B cell (primary cell): ENCODE results near the gene PXMP2. TPM values are rescaled to one million over a fixed set of nuclear protein-coding genes. Genes with fewer than 3 reads are reported as not detected.
"Not testable (repeated sequence)": the region's sequence is repeated elsewhere in the genome, so short reads cannot be mapped to it uniquely, and the experiment has no call there.

ENCODE experiments used
- ATAC-seq: fragments of 200-7000 bp; cut with Tn5 transposase; one replicate; pipeline ENCODE4 v1.10.0; 2021; ENCODE audit warnings: low read depth, mild to moderate bottlenecking, moderate number of reproducible peaks, moderate library complexity
- CTCF ChIA-PET: fragments of 350-600 bp; sonication (Branson Sonifier 250); formaldehyde crosslinking; loops from one replicate; lab custom pipeline; 2021; ENCODE audit warnings: antibody characterized with exemption, inconsistent platforms; lab: Charles Lee
- POLR2A ChIA-PET: fragments of 350-600 bp; sonication (Branson Sonifier 250); formaldehyde crosslinking; loops from one replicate; lab custom pipeline; 2021; ENCODE audit warnings: antibody characterized with exemption; lab: Charles Lee
- DNase-seq: peaks from one replicate; pipeline ENCODE4 v3.0.0; 2013
- H2AFZ ChIP-seq: 2 replicates; pipeline ENCODE4 v1.6.1; 2012; ENCODE audit warnings: mild to moderate bottlenecking, low read depth, low read length; ENCODE audit not compliant: insufficient read depth, poor library complexity, severe bottlenecking
- H3K27ac ChIP-seq, 2 donors: 1 replicate in 1 of 2; 2 replicates in 1 of 2; pipeline ENCODE4 v1.5.1; 2012 to 2013; ENCODE audit warnings: low read length in 2 of 2, mild to moderate bottlenecking in 2 of 2, moderate library complexity in 1 of 2
- H3K27me3 ChIP-seq, 4 experiments: fragments of 200-600 bp in 1 of 4; sonication (generic) in 1 of 4; replicated peaks in 1 of 4; 1 replicate in 2 of 4; 2 replicates in 2 of 4; pipeline versions ENCODE4 v1.6.1 to v1.7.0; 2013 to 2016; ENCODE audit warnings: low read length in 3 of 4, mild to moderate bottlenecking in 2 of 4, mixed read lengths in 1 of 4, moderate library complexity in 1 of 4; ENCODE audit not compliant: insufficient read depth in 4 of 4, control insufficient read depth in 3 of 4; ENCODE audit errors: control extremely low read depth in 1 of 4
- H3K36me3 ChIP-seq, 2 experiments: replicated peaks in 1 of 2; 1 replicate in 1 of 2; 2 replicates in 1 of 2; pipeline versions ENCODE4 v1.6.1 to v1.7.1; 2013; ENCODE audit warnings: low read length in 1 of 2; ENCODE audit not compliant: insufficient read depth in 2 of 2, control insufficient read depth in 1 of 2; ENCODE audit errors: control extremely low read depth in 1 of 2, extremely low read depth in 1 of 2
- H3K4me1 ChIP-seq, 2 donors: fragments of 200-600 bp in 1 of 2; sonication (generic) in 1 of 2; 1 replicate in 1 of 2; 2 replicates in 1 of 2; pipeline versions ENCODE4 v1.5.1 to v1.6.1; 2013 to 2017; ENCODE audit warnings: low read length in 2 of 2; ENCODE audit not compliant: control insufficient read depth in 2 of 2, insufficient read depth in 2 of 2
- H3K4me2 ChIP-seq: replicated peaks from 2 replicates; pipeline ENCODE3; 2012; ENCODE audit warnings: mild to moderate bottlenecking, low read depth, low read length; ENCODE audit not compliant: poor library complexity, severe bottlenecking
- H3K4me3 ChIP-seq, 5 experiments: fragments of 200-600 bp in 1 of 5; sonication (generic) in 1 of 5; 1 replicate in 3 of 5; 2 replicates in 2 of 5; pipeline versions ENCODE4 v1.5.1 to v1.7.0; 2011 to 2016; ENCODE audit warnings: low read length in 4 of 5, mild to moderate bottlenecking in 4 of 5, low read depth in 2 of 5, control low read depth in 1 of 5, moderate library complexity in 1 of 5; ENCODE audit not compliant: insufficient read depth in 1 of 5; ENCODE audit errors: control extremely low read depth in 1 of 5, extremely low read depth in 1 of 5
- H3K79me2 ChIP-seq: fragments of 200-600 bp; sonication (generic); one replicate; pipeline ENCODE4 v1.6.0; 2016; ENCODE audit warnings: low read length; ENCODE audit not compliant: control insufficient read depth, insufficient read depth
- H3K9ac ChIP-seq: fragments of 200-600 bp; sonication (generic); 2 replicates; pipeline ENCODE4 v1.6.1; 2017; ENCODE audit warnings: mild to moderate bottlenecking, low read length, moderate library complexity
- H3K9me3 ChIP-seq, 3 donors: one replicate each; pipeline versions ENCODE4 v1.6.1 to v1.7.1; 2013; ENCODE audit warnings: low read length in 2 of 3; ENCODE audit not compliant: control insufficient read depth in 2 of 3, insufficient read depth in 1 of 3; ENCODE audit errors: control extremely low read depth in 1 of 3
- H4K20me1 ChIP-seq: 2 replicates; pipeline ENCODE4 v1.6.0; 2012; ENCODE audit warnings: mild to moderate bottlenecking, low read length; ENCODE audit not compliant: insufficient read depth, control insufficient read depth, poor library complexity, severe bottlenecking
- H3K27ac Mint-ChIP-seq: one replicate; pipeline ENCODE4 v1.8.0; 2021; ENCODE audit warnings: mixed read lengths
- H3K27me3 Mint-ChIP-seq: one replicate; pipeline ENCODE4 v1.8.0; 2021; ENCODE audit warnings: mixed read lengths
- H3K4me1 Mint-ChIP-seq: one replicate; pipeline ENCODE4 v1.8.0; 2021; ENCODE audit warnings: mixed read lengths
- H3K4me3 Mint-ChIP-seq: one replicate; pipeline ENCODE4 v1.8.0; 2021; ENCODE audit warnings: mixed read lengths
- H3K9me3 Mint-ChIP-seq: one replicate; pipeline ENCODE4 v1.8.0; 2022; ENCODE audit warnings: mixed read lengths; ENCODE audit not compliant: insufficient read depth
- EZH2 ChIP-seq: IDR thresholded peaks from 2 replicates; pipeline ENCODE4 v1.6.1; 2012; ENCODE audit warnings: borderline replicate concordance, low read depth, mild to moderate bottlenecking, moderate library complexity, low read length; ENCODE audit not compliant: insufficient read depth, poor library complexity, severe bottlenecking
- WGBS: methylation state at CpG from one replicate; pipeline ENCODE4 v1.1.5; 2013; ENCODE audit warnings: missing lambda C conversion rate; ENCODE audit not compliant: insufficient coverage; 5-methylcytosine and 5-hydroxymethylcytosine counted together
- intact Hi-C: fragments of 100-400 bp; cut with micrococcal nuclease; formaldehyde crosslinking; loops from one replicate; pipeline ENCODE4 v1.10.0; 2022
- polyA plus RNA-seq: library from polyadenylated mRNA; depleted of rRNA; stranded (reverse); fragments of >200 nt; gene quantifications from 2 replicates; pipeline ENCODE4 v1.2.3, GENCODE V29; 2012
- total RNA-seq, 2 donors: library from RNA; stranded (reverse); fragments of 120-200 nt in 1 of 2; gene quantifications; 1 replicate in 1 of 2; 2 replicates in 1 of 2; pipeline versions ENCODE4 v1.2.3 to v1.2.4, GENCODE V29; 2013 to 2022
- TF ChIP-seq, protein P1 (sequence below): fragments of 200-600 bp; IDR thresholded peaks from one replicate; pipeline ENCODE4 v1.8.0; 2022; ENCODE audit warnings: antibody characterized with exemption, mild to moderate bottlenecking

The PXMP2 gene
- total and polyA plus RNA-seq, 2 donors (not counting 1 experiment from before 2014, with no cell fraction given) = 4.3 to 10.2 TPM

DNA sequence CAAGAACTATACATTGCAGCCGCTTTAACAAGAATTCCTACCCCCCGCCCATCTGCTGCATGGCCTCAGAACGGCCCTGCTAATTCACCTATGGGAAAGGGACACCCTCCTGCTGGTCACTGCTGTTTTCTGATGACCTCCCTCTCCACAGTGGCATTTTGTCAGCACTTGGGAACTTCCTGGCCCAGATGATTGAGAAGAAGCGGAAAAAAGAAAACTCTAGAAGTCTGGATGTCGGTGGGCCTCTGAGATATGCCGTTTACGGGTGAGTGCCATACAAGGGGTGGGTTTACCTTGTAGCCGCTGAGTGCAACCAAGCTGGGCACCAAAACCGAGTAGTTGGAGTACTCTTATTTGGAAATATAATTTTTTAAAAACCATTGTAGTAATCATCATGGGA, 2.7 kb downstream of the PXMP2 start:
- Mint-ChIP-seq H3K4me3 (peak overlapping the region; percentile 13), H3K9me3 (no peaks in the 10 kb centered on the region), H3K27ac (no peak overlapping the region), H3K4me1 (peaks cover 15% of the 10 kb centered on the region), H3K27me3 (no peaks in the 10 kb centered on the region)
- Histone ChIP-seq H3K27ac (no peak overlapping the region), H3K36me3 (no peaks in the 10 kb centered on the region), H4K20me1 (peaks cover 13% of the 10 kb centered on the region), H3K4me1 (peaks cover 8 to 11% of the 10 kb centered on the region in 2 donors), H3K79me2 (peaks cover 16% of the 10 kb centered on the region), H3K9ac (no peak overlapping the region), H2AFZ (no peak overlapping the region), H3K9me3 (no peaks in the 10 kb centered on the region), H3K4me3 (no peak overlapping the region), H3K27me3 (no peaks in the 10 kb centered on the region), H3K4me2 (no peak overlapping the region)
- intact Hi-C loops = no loop called here
- TF ChIP-seq, protein P1, sequence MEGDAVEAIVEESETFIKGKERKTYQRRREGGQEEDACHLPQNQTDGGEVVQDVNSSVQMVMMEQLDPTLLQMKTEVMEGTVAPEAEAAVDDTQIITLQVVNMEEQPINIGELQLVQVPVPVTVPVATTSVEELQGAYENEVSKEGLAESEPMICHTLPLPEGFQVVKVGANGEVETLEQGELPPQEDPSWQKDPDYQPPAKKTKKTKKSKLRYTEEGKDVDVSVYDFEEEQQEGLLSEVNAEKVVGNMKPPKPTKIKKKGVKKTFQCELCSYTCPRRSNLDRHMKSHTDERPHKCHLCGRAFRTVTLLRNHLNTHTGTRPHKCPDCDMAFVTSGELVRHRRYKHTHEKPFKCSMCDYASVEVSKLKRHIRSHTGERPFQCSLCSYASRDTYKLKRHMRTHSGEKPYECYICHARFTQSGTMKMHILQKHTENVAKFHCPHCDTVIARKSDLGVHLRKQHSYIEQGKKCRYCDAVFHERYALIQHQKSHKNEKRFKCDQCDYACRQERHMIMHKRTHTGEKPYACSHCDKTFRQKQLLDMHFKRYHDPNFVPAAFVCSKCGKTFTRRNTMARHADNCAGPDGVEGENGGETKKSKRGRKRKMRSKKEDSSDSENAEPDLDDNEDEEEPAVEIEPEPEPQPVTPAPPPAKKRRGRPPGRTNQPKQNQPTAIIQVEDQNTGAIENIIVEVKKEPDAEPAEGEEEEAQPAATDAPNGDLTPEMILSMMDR = no peak
- TF ChIP-seq EZH2 = no peak
- WGBS = 97% methylated on average over 4 of the region's 9 CpGs
- ChIA-PET POLR2A (no interaction called here), CTCF (no interaction called here)
- DNase-seq (no peak), ATAC-seq (no peak)

DNA sequence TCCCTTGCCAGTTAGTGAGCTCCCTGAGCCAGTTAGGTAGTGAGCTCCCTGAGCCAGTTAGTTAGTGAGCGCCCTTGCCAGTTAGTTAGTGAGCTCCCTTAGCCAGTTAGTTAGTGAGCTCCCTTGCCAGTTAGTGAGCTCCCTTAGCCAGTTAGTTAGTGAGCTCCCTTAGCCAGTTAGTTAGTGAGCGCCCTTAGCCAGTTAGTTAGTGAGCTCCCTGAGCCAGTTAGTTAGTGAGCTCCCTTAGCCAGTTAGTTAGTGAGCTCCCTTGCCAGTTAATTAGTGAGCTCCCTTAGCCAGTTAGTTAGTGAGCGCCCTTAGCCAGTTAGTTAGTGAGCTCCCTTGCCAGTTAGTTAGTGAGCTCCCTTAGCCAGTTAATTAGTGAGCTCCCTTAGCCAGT, 4.6 kb downstream of the PXMP2 start:
- intact Hi-C loops, H3K27me3 ChIP-seq, H3K9me3 ChIP-seq, H2AFZ ChIP-seq, H3K27ac ChIP-seq, POLR2A ChIA-PET, H3K4me1 ChIP-seq, H3K4me3 Mint-ChIP-seq, H3K4me3 ChIP-seq, H3K27ac Mint-ChIP-seq, DNase-seq, H4K20me1 ChIP-seq, CTCF ChIA-PET, H3K79me2 ChIP-seq, H3K27me3 Mint-ChIP-seq, H3K4me2 ChIP-seq, ATAC-seq, H3K9ac ChIP-seq, H3K36me3 ChIP-seq, H3K4me1 Mint-ChIP-seq, H3K9me3 Mint-ChIP-seq: not testable (repeated sequence)
- WGBS = 100% methylated on average over 3 of the region's 3 CpGs

DNA sequence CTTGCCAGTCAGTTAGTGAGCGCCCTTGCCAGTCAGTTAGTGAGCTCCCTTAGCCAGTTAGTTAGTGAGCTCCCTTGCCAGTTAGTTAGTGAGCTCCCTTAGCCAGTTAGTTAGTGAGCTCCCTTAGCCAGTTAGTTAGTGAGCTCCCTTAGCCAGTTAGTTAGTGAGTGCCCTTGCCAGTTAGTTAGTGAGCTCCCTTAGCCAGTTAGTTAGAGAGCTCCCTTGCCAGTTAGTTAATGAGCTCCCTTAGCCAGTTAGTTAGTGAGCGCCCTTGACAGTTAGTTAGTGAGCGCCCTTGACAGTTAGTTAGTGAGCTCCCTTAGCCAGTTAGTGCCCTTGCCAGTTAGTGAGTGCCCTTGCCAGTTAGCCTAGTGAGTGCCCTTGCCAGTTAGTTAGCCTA, 7.5 kb downstream of the PXMP2 start:
- H3K4me1 Mint-ChIP-seq, POLR2A ChIA-PET: not testable (repeated sequence)

More for the DNA sequence above, 7.5 kb downstream of the PXMP2 start:
- 100% methylated on average over 3 of the region's 3 CpGs for WGBS
- H3K79me2 ChIP-seq, H3K4me2 ChIP-seq, H3K36me3 ChIP-seq, H4K20me1 ChIP-seq, H3K4me1 ChIP-seq, H3K27me3 ChIP-seq, ATAC-seq, H3K4me3 ChIP-seq, H3K9me3 ChIP-seq, H3K27me3 Mint-ChIP-seq, intact Hi-C loops, H3K27ac Mint-ChIP-seq, H3K9ac ChIP-seq, H3K9me3 Mint-ChIP-seq, H2AFZ ChIP-seq, H3K4me3 Mint-ChIP-seq, DNase-seq, H3K27ac ChIP-seq: not testable (repeated sequence)
- CTCF ChIA-PET = interaction anchor here (1.4 kb wide), 1 partner anchor 14 kb away, joined by 3 read pairs; no protein-coding TSS in a partner anchor
